Inflammatory macrophage (primary cell): ENCODE results near the gene ACER2.

Experiments
- DNase-seq, 2 donors: peaks; one replicate each; pipeline ENCODE4 v3.0.0-alpha.2; 2020 to 2022

ACER2 gene

GRCh38 chr9:19488721-19489120 lies 79.9 kb downstream of the ACER2 start:
- DNase-seq = no peak

GRCh38 chr9:19490269-19490668 lies 81.5 kb downstream of the ACER2 start:
- no peak for DNase-seq

- no peak for DNase-seq
Measured at GRCh38 chr9:19490828-19491227, 82.0 kb downstream of the ACER2 start.

GRCh38 chr9:19492775-19493173 lies 84.0 kb downstream of the ACER2 start:
- DNase-seq = no peak

DNA sequence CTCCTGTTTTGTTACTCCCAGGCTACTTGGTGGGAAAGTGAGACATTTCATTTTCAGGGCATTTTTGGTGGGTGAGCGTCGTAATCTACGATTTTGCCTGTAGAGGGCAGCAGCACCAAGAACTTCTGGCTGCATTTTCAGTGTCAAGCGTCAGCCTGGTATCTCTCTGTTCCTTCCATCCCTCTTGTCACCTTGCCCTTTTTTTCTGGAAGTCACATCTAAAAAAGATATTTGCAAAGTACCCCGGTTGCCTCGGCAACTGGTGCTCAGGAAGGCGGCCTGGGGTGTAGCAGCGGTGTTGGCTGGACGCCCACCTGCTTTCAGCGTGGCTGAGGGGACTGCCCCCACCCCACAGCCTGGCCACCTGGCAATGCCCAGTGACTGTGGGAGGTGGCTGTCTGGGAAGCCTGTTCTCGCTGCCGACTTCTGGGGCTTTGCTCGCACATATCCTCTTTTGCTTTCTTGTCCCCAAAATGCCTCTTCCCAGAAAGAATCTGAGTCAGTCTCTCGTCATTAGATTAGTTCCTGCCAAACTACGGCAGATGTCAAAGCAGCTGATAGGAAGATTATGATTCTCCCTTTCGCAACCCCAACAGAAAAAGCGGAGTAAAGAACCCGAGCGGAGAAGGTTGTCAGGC lies 84.5 kb downstream of the ACER2 start:
- DNase-seq = peak; percentile 54 to 62

- DNase-seq = no peak
Measured at GRCh38 chr9:19493876-19494275, 85.1 kb downstream of the ACER2 start.

GRCh38 chr9:19495186-19496028 lies 86.6 kb downstream of the ACER2 start:
- DNase-seq = no peak

DNA sequence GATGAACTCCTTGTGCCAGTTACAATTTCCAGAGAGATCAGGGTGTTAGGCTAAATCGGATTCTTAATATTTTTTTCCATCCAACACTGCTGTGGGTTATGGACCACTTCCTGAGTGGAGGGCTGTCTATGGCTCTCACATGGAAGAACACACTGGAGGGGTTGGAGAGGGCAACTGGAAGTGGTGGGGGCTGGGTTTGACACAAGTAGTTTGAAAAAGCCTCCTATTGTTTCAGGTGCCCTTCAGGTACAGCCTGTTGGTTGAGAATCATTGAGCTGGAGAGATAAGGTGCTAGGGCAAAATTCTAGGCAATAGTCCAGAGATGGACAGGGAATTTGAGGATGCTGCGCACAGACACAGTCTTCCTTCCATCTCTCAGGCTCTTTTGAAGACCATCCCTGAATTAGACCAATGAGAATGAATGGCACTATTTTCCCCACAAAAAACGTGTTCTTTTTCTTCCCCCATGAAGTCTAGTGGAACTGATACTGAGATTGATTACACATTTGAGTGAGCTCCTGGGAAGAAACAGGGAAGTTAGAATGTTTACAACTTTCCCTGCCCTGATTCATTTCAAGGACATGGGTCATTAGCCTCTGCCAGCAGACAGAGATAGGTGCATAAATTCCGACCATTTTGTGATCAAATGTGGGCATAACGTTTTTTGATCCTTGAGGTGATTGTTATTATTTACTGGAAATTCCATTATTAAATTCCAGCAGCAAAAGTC lies 87.7 kb downstream of the ACER2 start:
- no peak for DNase-seq

DNA sequence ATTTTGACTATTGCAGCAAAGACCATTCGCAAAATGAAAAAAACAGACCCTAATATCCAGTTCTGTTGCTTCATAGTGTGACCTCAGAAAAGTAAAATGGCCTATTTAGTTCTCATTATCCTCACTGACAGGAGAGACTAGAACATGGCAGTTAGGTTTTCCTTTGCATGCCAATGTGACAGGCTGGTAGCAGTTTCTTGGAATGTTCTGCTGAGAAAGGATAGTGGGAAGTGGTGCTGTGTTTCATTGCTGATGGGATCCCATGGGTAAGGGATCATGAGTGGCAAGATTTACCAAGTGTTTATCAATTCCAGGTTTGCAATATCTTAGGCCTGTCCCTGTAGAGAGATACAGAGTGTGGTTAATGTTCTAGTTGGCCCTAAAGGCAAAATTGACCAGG lies 88.5 kb downstream of the ACER2 start:
- DNase-seq = no peak

- DNase-seq = peak; percentile 50 to 53
Measured at GRCh38 chr9:19498015-19498414, 89.2 kb downstream of the ACER2 start.
